Testis (tissue), 2 donors: ENCODE results near the gene WNK2.

ENCODE experiments used
- CTCF ChIP-seq, 3 experiments: fragments of 450-650 bp in 2 of 3; fragments of 200-600 bp in 1 of 3; sonication (generic) in 1 of 3; IDR thresholded peaks; one replicate each; pipeline ENCODE4 v1.5.1; 2016 to 2019; ENCODE audit warnings: antibody characterized with exemption in 3 of 3, mild to moderate bottlenecking in 2 of 3, moderate library complexity in 1 of 3
- POLR2A ChIP-seq: fragments of 450-650 bp; IDR thresholded peaks from one replicate; pipeline ENCODE4 v1.6.1; 2017; ENCODE audit warnings: antibody characterized with exemption, mild to moderate bottlenecking, moderate library complexity

GRCh38 chr9:93257808-93258331, 73.9 kb downstream of the WNK2 start:
- TF ChIP-seq CTCF (IDR thresholded peaks at IDR 0.05) (no peak), POLR2A (no peak)
